Neuronal stem cell (in vitro differentiated cells): ENCODE results near the gene ZNF469.
A peak's percentile ranks its signal among the peaks of the same experiment; 100 is the strongest.

ENCODE experiments used
- DNase-seq: peaks from one replicate; pipeline ENCODE4 v3.0.0-alpha.2; 2013; ENCODE audit warnings: low spot score
- H2AFZ ChIP-seq: one replicate; pipeline ENCODE4 v1.6.1; 2013; ENCODE audit warnings: mild to moderate bottlenecking, low read length, inconsistent platforms
- H2AK5ac ChIP-seq: 2 replicates; pipeline ENCODE4 v1.6.1; 2013; ENCODE audit warnings: low read depth, mild to moderate bottlenecking, inconsistent platforms, low read length, moderate library complexity, mixed read lengths
- H2BK120ac ChIP-seq: 2 replicates; pipeline ENCODE4 v1.6.1; 2013; ENCODE audit warnings: low read depth, mild to moderate bottlenecking, inconsistent platforms, low read length, moderate library complexity, mixed read lengths
- H2BK12ac ChIP-seq: one replicate; pipeline ENCODE4 v1.6.1; 2013; ENCODE audit warnings: low read length, inconsistent platforms
- H2BK15ac ChIP-seq: 2 replicates; pipeline ENCODE4 v1.6.1; 2013; ENCODE audit warnings: mild to moderate bottlenecking, low read length, inconsistent platforms, mixed read lengths
- H2BK5ac ChIP-seq: one replicate; pipeline ENCODE4 v1.6.1; 2013; ENCODE audit warnings: inconsistent platforms, mild to moderate bottlenecking, low read length, moderate library complexity
- H3K14ac ChIP-seq: one replicate; pipeline ENCODE4 v1.6.1; 2013; ENCODE audit warnings: low read length, inconsistent platforms
- H3K18ac ChIP-seq: 2 replicates; pipeline ENCODE4 v1.6.1; 2013; ENCODE audit warnings: low read length, inconsistent platforms
- H3K23ac ChIP-seq: 2 replicates; pipeline ENCODE4 v1.6.1; 2013; ENCODE audit warnings: low read depth, mild to moderate bottlenecking, mixed read lengths, low read length, inconsistent platforms; ENCODE audit not compliant: poor library complexity
- H3K27ac ChIP-seq: replicated peaks from 3 replicates; pipeline ENCODE4 v1.5.1; 2013; ENCODE audit warnings: low read length, inconsistent platforms
- H3K27me3 ChIP-seq, 3 experiments: 2 replicates each; pipeline ENCODE4 v1.6.1; 2013; ENCODE audit warnings: low read length in 3 of 3, mild to moderate bottlenecking in 2 of 3, inconsistent platforms in 1 of 3, low read depth in 1 of 3, mixed read lengths in 1 of 3, moderate library complexity in 1 of 3; ENCODE audit not compliant: control insufficient read depth in 3 of 3, insufficient read depth in 3 of 3
- H3K36me3 ChIP-seq, 2 donors: replicated peaks in 1 of 2; 2 replicates each; pipeline ENCODE4 v1.6.1; 2013; ENCODE audit warnings: low read length in 2 of 2; ENCODE audit not compliant: control insufficient read depth in 2 of 2, insufficient read depth in 2 of 2
- H3K4ac ChIP-seq: 2 replicates; pipeline ENCODE4 v1.6.1; 2013; ENCODE audit warnings: inconsistent platforms, mild to moderate bottlenecking, low read length, moderate library complexity
- H3K4me1 ChIP-seq, 2 donors: 1 replicate in 1 of 2; 2 replicates in 1 of 2; pipeline ENCODE4 v1.6.1; 2013; ENCODE audit warnings: low read length in 2 of 2, low read depth in 1 of 2; ENCODE audit not compliant: control insufficient read depth in 2 of 2, insufficient read depth in 1 of 2
- H3K4me2 ChIP-seq: one replicate; pipeline ENCODE4 v1.6.1; 2013; ENCODE audit warnings: mild to moderate bottlenecking, low read length, inconsistent platforms; ENCODE audit not compliant: insufficient read depth, poor library complexity, severe bottlenecking
- H3K4me3 ChIP-seq, 2 donors: 2 replicates each; pipeline ENCODE4 v1.5.1; 2013; ENCODE audit warnings: low read length in 2 of 2, mild to moderate bottlenecking in 2 of 2, inconsistent platforms in 1 of 2, moderate library complexity in 1 of 2
- H3K79me1 ChIP-seq: one replicate; pipeline ENCODE4 v1.6.1; 2013; ENCODE audit warnings: low read depth, mild to moderate bottlenecking, inconsistent platforms, low read length, moderate library complexity
- H3K9ac ChIP-seq: one replicate; pipeline ENCODE4 v1.6.1; 2013; ENCODE audit warnings: mild to moderate bottlenecking, low read depth, low read length, inconsistent platforms; ENCODE audit not compliant: poor library complexity
- H3K9me3 ChIP-seq, 2 donors: replicated peaks in 1 of 2; 2 replicates each; pipeline versions ENCODE3 to v1.6.1; 2013; ENCODE audit warnings: low read length in 2 of 2, mild to moderate bottlenecking in 2 of 2, inconsistent platforms in 1 of 2, low read depth in 1 of 2, mixed read lengths in 1 of 2, moderate library complexity in 1 of 2; ENCODE audit not compliant: control insufficient read depth in 2 of 2, insufficient read depth in 1 of 2
- H4K8ac ChIP-seq: one replicate; pipeline ENCODE4 v1.6.1; 2013; ENCODE audit warnings: low read depth, mild to moderate bottlenecking, inconsistent platforms, low read length, moderate library complexity
- H4K91ac ChIP-seq: one replicate; pipeline ENCODE4 v1.6.1; 2013; ENCODE audit warnings: low read length, low read depth, mild to moderate bottlenecking, inconsistent platforms; ENCODE audit not compliant: poor library complexity
- WGBS, 2 donors: extraction: QIAGEN DNeasy Blood & Tissue Kit; methylation state at CpG; one replicate each; pipeline ENCODE4 v1.1.7; 2013; ENCODE audit warnings: missing lambda C conversion rate in 2 of 2, mixed read lengths in 1 of 2; ENCODE audit not compliant: insufficient read length in 2 of 2, insufficient replicate concordance in 1 of 2; ENCODE audit errors: extremely low coverage in 2 of 2; 5-methylcytosine and 5-hydroxymethylcytosine counted together

Gene ZNF469

DNA sequence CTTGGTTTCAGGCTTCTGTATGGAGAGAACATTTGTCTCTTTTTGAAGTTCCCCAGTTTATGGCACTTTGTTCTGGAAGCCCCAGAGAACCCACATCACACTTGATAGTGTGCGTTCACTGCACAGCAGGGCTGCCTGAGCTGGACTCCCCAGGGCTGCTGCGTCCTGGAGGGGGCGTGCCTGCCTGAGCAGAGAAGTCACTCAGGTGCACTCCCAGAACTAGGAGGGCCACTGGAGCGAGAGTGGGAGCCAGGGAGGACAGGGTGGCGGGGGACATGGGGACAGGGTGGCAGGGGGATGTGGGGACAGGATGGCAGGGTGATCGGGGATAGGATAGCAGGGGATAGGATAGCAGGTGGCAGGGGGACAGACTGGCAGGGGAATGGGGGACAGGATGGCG, 43.9 kb upstream of the ZNF469 start:
- peak overlapping the region; percentile 57 for H2AK5ac ChIP-seq
- no peak overlapping the region for H3K4ac ChIP-seq
- no peak overlapping the region for H3K9ac ChIP-seq
- no peak overlapping the region for H2AFZ ChIP-seq
- H3K79me1 ChIP-seq: no peaks in the 10 kb centered on the region
- no peak for DNase-seq
- peaks cover 0 to 6% (median 0%) of the 10 kb centered on the region in 3 experiments for H3K27me3 ChIP-seq
- H3K4me1 ChIP-seq: peaks cover 0 to under 1% of the 10 kb centered on the region in 2 donors
- H3K4me2 ChIP-seq: no peak overlapping the region
- no peak overlapping the region for H2BK12ac ChIP-seq
- H3K27ac ChIP-seq: no peak overlapping the region
- no CpG with 5 or more reads among the region's 7 CpGs for WGBS, 2 donors
- H3K23ac ChIP-seq: peak overlapping the region; percentile 49
- H3K4me3 ChIP-seq: no peak overlapping the region
- H2BK120ac ChIP-seq: no peak overlapping the region
- H2BK15ac ChIP-seq: no peak overlapping the region
- no peak overlapping the region for H2BK5ac ChIP-seq
- peaks cover 0 to 6% of the 10 kb centered on the region in 2 donors for H3K9me3 ChIP-seq
- peaks cover 0 to 3% of the 10 kb centered on the region in 2 donors for H3K36me3 ChIP-seq
- peak overlapping the region; percentile 47 for H3K14ac ChIP-seq
- H4K8ac ChIP-seq: no peak overlapping the region
- peak overlapping the region; percentile 70 for H3K18ac ChIP-seq
- H4K91ac ChIP-seq: no peak overlapping the region

DNA sequence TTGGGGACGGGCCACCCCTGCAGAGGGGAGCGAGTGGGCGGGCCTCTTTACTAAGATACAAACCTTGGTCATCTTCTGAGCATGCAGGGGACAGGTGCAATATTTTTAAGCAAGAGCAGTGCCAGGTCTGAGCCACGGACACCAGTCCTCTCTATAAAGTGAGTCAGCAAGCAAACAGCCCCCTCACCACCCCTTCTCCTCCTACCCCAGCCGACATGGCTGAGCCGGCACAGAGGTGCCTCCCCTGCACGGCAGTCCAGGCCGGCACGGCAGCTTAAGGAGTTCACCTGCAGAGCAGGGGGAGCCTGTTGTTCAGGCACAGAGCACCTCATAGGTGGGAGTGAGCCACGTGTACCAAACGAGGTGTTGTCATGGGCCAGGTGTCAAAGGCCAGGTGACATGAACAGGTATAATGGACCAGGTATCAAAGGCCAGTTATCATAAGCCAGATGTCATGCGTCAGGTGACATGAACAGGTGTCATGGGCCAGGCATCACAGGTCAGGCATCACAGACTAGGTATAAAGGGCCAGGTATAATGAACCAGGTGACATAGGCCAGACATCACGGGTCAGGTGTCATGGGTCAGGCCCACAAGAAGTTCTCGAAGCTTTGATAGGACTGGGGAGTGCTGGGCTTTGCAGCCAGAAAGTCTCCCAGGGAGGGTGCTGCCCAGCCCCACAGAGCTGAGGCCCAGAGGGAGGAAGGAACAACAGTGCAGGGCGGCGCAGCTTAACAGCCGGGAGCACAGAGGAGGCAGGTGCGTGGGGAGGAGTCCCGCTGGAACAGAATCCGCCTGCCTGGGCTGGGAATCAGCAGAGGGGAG, 42.6 kb upstream of the ZNF469 start:
- Histone ChIP-seq H3K18ac (peak overlapping the region; percentile 32), H3K4me1 (no peaks in the 10 kb centered on the region), H2BK12ac (no peak overlapping the region), H3K4me2 (no peak overlapping the region), H2BK5ac (no peak overlapping the region), H3K4me3 (peak overlapping the region in 1 of 2 donors; percentile 1), H3K27ac (no peak overlapping the region), H2BK120ac (no peak overlapping the region), H3K9ac (peak overlapping the region; percentile 14), H3K27me3 (peaks cover 0 to 6% (median 0%) of the 10 kb centered on the region in 3 experiments), H2AFZ (no peak overlapping the region), H3K4ac (no peak overlapping the region), H3K36me3 (peaks cover 0 to 3% of the 10 kb centered on the region in 2 donors), H2AK5ac (no peak overlapping the region), H2BK15ac (no peak overlapping the region), H3K9me3 (peaks cover 0 to 5% of the 10 kb centered on the region in 2 donors), H3K79me1 (no peaks in the 10 kb centered on the region), H4K8ac (no peak overlapping the region), H4K91ac (no peak overlapping the region), H3K14ac (no peak overlapping the region), H3K23ac (no peak overlapping the region)
- WGBS, 2 donors: no CpG with 5 or more reads among the region's 20 CpGs
- DNase-seq: no peak

- H3K9me3 ChIP-seq: peaks cover 0 to 5% of the 10 kb centered on the region in 2 donors
- no peak overlapping the region for H4K91ac ChIP-seq
- H3K4me2 ChIP-seq: no peak overlapping the region
- H2BK12ac ChIP-seq: no peak overlapping the region
- H3K36me3 ChIP-seq: peaks cover 0 to 3% of the 10 kb centered on the region in 2 donors
- WGBS, 2 donors: no CpG with 5 or more reads among the region's 11 CpGs
- no peak overlapping the region for H3K27ac ChIP-seq
- no peak overlapping the region for H2BK120ac ChIP-seq
- no peaks in the 10 kb centered on the region for H3K4me1 ChIP-seq
- no peak overlapping the region for H4K8ac ChIP-seq
- no peak overlapping the region for H3K4me3 ChIP-seq
- H2BK5ac ChIP-seq: no peak overlapping the region
- DNase-seq: no peak
- no peak overlapping the region for H2AFZ ChIP-seq
- peaks cover 0 to 6% (median 0%) of the 10 kb centered on the region in 3 experiments for H3K27me3 ChIP-seq
- no peak overlapping the region for H3K23ac ChIP-seq
- no peak overlapping the region for H3K18ac ChIP-seq
- H3K14ac ChIP-seq: no peak overlapping the region
- H2AK5ac ChIP-seq: no peak overlapping the region
- H3K9ac ChIP-seq: no peak overlapping the region
- H2BK15ac ChIP-seq: no peak overlapping the region
- H3K79me1 ChIP-seq: no peaks in the 10 kb centered on the region
- no peak overlapping the region for H3K4ac ChIP-seq
These were observed 42.0 kb upstream of the ZNF469 start for GRCh38 chr16:88340755-88341150.

- Histone ChIP-seq H3K9ac (no peak overlapping the region), H4K8ac (peak overlapping the region; percentile 43), H3K14ac (peak overlapping the region; percentile 71), H3K4ac (no peak overlapping the region), H3K27me3 (peaks cover 0 to 3% (median 0%) of the 10 kb centered on the region in 3 experiments), H2AFZ (no peak overlapping the region), H3K36me3 (no peaks in the 10 kb centered on the region), H2BK12ac (peak overlapping the region; percentile 58), H3K4me3 (no peak overlapping the region), H3K18ac (peak overlapping the region; percentile 76), H2AK5ac (peak overlapping the region; percentile 84), H2BK120ac (no peak overlapping the region), H2BK15ac (peak overlapping the region; percentile 85), H3K79me1 (no peaks in the 10 kb centered on the region), H3K4me2 (no peak overlapping the region), H4K91ac (no peak overlapping the region), H3K9me3 (peaks cover 0 to 1% of the 10 kb centered on the region in 2 donors), H3K27ac (no peak overlapping the region), H3K4me1 (no peaks in the 10 kb centered on the region), H3K23ac (peak overlapping the region; percentile 55), H2BK5ac (no peak overlapping the region)
- no CpG with 5 or more reads among the region's 24 CpGs for WGBS, 2 donors
- DNase-seq: no peak
These were observed 41.0 kb upstream of the ZNF469 start for GRCh38 chr16:88341551-88342290.
